Mesodermal cell (in vitro differentiated cells): ENCODE measurements around the gene MARCHF10.

ENCODE experiments used
- H3K27ac ChIP-seq: 2 replicates; pipeline ENCODE4 v1.7.0; 2013; ENCODE audit warnings: mild to moderate bottlenecking, low read depth, low read length, moderate library complexity; ENCODE audit not compliant: severe bottlenecking
- H3K36me3 ChIP-seq: 2 replicates; pipeline ENCODE4 v1.7.1; 2013; ENCODE audit warnings: mild to moderate bottlenecking, low read length, moderate library complexity; ENCODE audit not compliant: control insufficient read depth, insufficient read depth
- H3K4me1 ChIP-seq: one replicate; pipeline ENCODE4 v1.7.1; 2013; ENCODE audit warnings: mild to moderate bottlenecking, low read length; ENCODE audit not compliant: insufficient read depth, control insufficient read depth, poor library complexity, severe bottlenecking
- H3K4me3 ChIP-seq: 2 replicates; pipeline ENCODE4 v1.7.0; 2013; ENCODE audit warnings: low read length, control low read depth, mild to moderate bottlenecking; ENCODE audit not compliant: insufficient read depth, poor library complexity, severe bottlenecking; ENCODE audit errors: extremely low read depth
- H3K9me3 ChIP-seq: 2 replicates; pipeline ENCODE4 v1.7.1; 2013; ENCODE audit warnings: mild to moderate bottlenecking, low read length, moderate library complexity; ENCODE audit not compliant: control insufficient read depth
- WGBS, 2 experiments: methylation state at CpG; one replicate each; pipeline ENCODE4 v1.1.5; 2013; ENCODE audit warnings: missing lambda C conversion rate in 2 of 2; ENCODE audit not compliant: insufficient coverage in 2 of 2; 5-methylcytosine and 5-hydroxymethylcytosine counted together

Gene MARCHF10

DNA sequence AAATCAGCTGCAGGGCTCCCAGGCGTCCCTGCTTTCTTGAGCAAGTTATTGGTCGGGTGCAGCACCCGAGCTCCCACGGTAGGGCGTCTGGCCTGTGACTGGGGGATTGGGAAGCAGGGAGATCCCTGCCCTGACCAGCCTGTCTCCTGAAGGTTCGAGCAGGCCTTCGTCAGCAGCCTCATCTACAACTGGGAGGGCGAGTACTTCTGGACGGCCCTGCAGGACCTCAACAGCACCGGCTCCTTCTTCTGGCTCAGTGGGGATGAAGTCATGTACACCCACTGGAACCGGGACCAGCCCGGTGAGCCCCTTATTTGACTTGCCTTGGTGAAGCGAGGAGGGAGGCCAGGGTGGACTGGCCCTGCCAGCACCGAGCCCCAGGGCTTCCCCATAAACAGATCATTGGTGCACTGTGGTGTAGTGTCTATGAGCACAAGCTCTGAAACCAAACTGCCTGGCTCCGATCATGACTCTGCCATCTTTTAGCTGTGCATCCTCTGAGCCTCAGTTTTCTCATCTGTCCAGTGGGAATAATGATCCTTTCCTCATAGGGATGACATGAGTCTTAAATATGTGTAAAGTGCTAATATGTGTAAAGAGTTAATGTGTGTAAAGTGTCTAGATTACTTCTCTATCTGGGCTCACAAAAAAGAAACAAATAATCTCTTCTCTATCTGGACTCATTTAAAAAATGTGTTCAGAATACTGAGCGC lies 131.7 kb downstream of the MARCHF10 start:
- H3K4me1 ChIP-seq, result no peaks in the 10 kb centered on the region
- WGBS, 2 experiments, result 95 to 96% methylated on average over 10 to 14 of the region's 16 CpGs
- no peaks in the 10 kb centered on the region for H3K9me3 ChIP-seq
- peaks cover 80% of the 10 kb centered on the region for H3K36me3 ChIP-seq
- H3K27ac ChIP-seq, result no peak overlapping the region
- no peak overlapping the region for H3K4me3 ChIP-seq

GRCh38 chr17:62675701-62676100 lies 132.4 kb downstream of the MARCHF10 start:
- no peaks in the 10 kb centered on the region for H3K9me3 ChIP-seq
- H3K36me3 ChIP-seq, result peaks cover 80% of the 10 kb centered on the region
- H3K27ac ChIP-seq, result no peak overlapping the region
- 95 to 97% methylated on average over 4 of the region's 4 CpGs for WGBS, 2 experiments
- H3K4me1 ChIP-seq, result no peaks in the 10 kb centered on the region
- no peak overlapping the region for H3K4me3 ChIP-seq

DNA sequence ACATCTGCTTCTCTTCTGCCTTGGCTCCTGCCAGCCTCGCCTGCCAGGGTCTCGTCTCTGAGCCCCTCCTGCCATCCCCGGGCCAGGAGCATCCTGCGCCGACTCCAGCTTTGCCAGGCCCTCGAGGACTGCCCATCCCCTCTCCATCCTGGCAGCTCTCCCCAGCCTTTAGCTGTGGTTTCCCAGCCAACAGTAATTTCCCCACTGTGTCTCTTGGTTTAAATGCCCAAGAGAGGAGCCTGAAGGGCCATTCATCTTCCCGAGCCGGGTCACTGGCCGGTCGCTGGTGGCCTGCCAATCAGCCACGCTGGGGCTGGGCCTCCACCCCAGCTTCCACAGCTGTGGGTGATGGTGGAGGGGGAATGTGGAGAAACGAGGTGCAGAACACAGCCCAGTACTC lies 132.9 kb downstream of the MARCHF10 start:
- H3K27ac ChIP-seq, result no peak overlapping the region
- 96 to 100% methylated on average over 3 to 6 of the region's 12 CpGs for WGBS, 2 experiments

DNA sequence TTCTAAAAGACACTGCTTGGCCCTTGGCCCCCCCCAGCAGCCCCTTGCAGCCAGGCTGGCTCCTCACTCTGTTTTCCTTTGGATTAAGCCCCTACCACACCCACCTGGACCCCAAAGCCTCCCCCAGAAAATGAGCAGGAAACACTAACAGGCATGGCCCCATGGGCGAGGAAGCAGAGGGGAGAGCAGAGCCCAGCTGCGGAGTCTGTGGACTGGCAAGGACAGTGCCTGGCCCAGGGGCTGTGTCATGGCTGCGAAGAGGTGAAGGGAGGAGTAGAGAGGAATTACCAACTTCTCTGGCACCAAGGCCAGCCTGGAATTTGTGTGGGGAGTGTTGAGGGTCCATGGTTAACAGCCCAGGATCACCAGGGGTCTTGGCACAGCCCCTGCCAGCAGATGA lies 133.3 kb downstream of the MARCHF10 start:
- WGBS, 2 experiments, result 94 to 100% methylated on average over 2 of the region's 3 CpGs
- Histone ChIP-seq H3K9me3 (no peaks in the 10 kb centered on the region), H3K27ac (no peak overlapping the region), H3K4me1 (no peaks in the 10 kb centered on the region), H3K36me3 (peaks cover 88% of the 10 kb centered on the region), H3K4me3 (no peak overlapping the region)

More for the DNA sequence above, 132.9 kb downstream of the MARCHF10 start:
- Histone ChIP-seq H3K4me3 (no peak overlapping the region), H3K36me3 (peaks cover 83% of the 10 kb centered on the region), H3K4me1 (no peaks in the 10 kb centered on the region), H3K9me3 (no peaks in the 10 kb centered on the region)

DNA sequence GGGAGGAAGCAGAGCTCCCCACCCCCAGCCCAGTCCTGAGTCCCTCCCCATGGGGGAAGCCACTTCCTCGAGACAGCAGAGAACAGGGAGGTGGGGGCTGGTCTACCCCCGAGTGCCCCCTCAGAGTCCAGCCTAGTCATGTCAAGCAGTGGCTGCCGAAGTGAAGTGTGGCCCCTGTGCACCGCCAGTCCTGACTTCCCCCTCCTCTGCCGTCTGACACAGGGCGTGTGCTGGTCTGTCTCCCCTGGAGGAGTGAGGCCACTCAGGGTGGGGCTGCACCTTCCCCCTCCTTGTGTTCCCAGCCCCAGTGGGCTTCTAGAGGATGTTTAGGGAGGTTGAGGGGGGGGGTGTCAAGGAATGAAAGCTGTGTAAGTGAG lies 133.8 kb downstream of the MARCHF10 start:
- no peaks in the 10 kb centered on the region for H3K9me3 ChIP-seq
- H3K27ac ChIP-seq, result no peak overlapping the region
- H3K36me3 ChIP-seq, result peaks cover 86% of the 10 kb centered on the region
- WGBS, 2 experiments, result 96 to 97% methylated on average over 4 to 6 of the region's 6 CpGs
- H3K4me1 ChIP-seq, result no peaks in the 10 kb centered on the region
- no peak overlapping the region for H3K4me3 ChIP-seq

DNA sequence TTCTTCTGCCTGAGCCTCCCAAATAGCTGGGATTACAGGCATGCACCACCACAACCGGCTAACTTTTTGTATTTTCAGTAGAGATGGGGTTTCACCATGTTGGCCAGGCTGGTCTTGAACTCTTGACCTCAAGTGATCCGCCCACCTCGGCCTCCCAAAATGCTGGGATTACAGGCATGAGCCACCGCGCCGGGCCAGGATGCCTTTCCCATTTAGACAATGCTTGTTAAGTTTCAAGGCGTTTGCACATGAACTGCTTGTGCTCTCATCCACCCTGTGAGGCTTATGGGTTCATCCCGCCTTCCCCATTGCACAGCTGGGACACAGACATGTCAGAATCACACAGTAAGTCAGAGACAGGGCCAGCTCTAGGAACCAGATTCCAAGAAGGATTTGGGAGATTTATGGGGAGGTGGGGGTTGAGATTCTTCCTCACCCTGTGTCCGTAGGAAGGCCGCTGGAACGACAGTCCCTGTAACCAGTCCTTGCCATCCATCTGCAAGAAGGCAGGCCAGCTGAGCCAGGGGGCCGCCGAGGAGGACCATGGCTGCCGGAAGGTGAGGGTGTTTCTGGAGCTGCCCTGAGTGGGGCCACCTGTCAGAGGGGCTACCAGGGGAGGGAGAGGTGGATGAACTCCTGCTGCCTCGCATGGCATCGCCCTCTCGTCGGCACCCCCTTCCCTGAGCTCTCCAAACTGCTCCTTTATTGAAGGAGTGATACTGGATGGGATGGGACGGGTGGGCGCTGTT lies 134.3 kb downstream of the MARCHF10 start:
- peaks cover 84% of the 10 kb centered on the region for H3K36me3 ChIP-seq

DNA sequence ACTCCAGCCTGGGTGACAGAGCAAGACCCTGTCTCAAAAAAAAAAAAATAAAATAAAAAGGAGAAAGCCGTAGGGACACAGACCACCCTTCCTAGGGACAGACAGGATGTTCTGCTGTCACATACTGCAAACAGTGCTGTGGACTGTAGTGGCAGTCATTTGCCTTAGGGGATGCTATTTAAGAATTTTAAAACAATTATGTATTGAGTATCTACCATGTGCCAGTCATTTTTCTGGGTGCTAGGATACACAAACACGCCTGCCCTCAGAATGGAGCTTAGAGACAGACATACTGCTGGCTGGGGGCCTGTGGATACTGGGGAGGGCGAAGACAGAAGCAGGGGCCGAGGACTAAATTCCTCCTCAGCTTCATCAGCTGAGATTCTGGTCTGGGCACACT lies 135.2 kb downstream of the MARCHF10 start:
- no peak overlapping the region for H3K27ac ChIP-seq
- 94 to 95% methylated on average over 3 to 4 of the region's 4 CpGs for WGBS, 2 experiments
- no peaks in the 10 kb centered on the region for H3K4me1 ChIP-seq
- no peaks in the 10 kb centered on the region for H3K9me3 ChIP-seq
- H3K4me3 ChIP-seq, result no peak overlapping the region
- peaks cover 84% of the 10 kb centered on the region for H3K36me3 ChIP-seq

More for the DNA sequence above, 134.3 kb downstream of the MARCHF10 start:
- WGBS, 2 experiments, result 93 to 94% methylated on average over 12 to 14 of the region's 20 CpGs
- H3K4me3 ChIP-seq, result no peak overlapping the region
- H3K4me1 ChIP-seq, result no peaks in the 10 kb centered on the region
- no peaks in the 10 kb centered on the region for H3K9me3 ChIP-seq
- H3K27ac ChIP-seq, result no peak overlapping the region

GRCh38 chr17:62671553-62671952 lies 136.6 kb downstream of the MARCHF10 start:
- H3K9me3 ChIP-seq, result no peaks in the 10 kb centered on the region
- H3K4me3 ChIP-seq, result no peak overlapping the region
- 90 to 92% methylated on average over 13 to 14 of the region's 14 CpGs for WGBS, 2 experiments
- no peak overlapping the region for H3K27ac ChIP-seq
- peaks cover 87% of the 10 kb centered on the region for H3K36me3 ChIP-seq
- no peaks in the 10 kb centered on the region for H3K4me1 ChIP-seq

DNA sequence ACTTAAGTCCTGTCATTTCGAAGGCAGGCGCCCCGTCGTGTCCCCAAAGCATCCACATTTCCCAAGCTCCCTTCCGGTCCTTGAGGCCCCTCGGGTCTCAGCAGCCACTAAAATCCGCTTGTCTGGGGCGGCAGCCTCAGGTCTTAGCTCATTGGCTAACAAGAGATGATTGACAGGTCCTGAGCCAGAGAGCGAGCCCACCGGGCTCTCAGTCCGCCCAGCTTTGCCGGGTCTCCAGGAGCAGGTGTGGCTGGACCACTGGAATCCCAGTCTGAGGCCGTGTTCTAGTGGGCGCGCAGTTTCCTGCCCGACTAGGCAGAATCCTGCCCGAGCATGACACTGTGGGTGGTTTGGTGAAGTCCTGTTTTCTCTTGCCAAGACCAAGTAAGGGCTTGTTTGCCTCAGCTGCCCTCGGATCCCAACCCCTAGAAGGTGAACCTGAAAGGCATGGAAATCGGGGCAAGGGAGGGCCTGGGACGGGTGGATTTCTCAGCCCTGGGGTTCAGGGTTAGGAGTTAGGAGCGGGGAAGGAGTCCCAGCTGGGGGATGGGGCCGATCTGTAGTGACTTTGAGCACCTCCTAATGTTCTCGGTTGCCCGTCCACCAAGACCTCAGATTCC lies 137.8 kb downstream of the MARCHF10 start:
- no peak overlapping the region for H3K27ac ChIP-seq
- peaks cover 87% of the 10 kb centered on the region for H3K36me3 ChIP-seq
- H3K4me1 ChIP-seq, result no peaks in the 10 kb centered on the region
- H3K9me3 ChIP-seq, result no peaks in the 10 kb centered on the region
- 89 to 96% methylated on average over 20 to 23 of the region's 24 CpGs for WGBS, 2 experiments
- H3K4me3 ChIP-seq, result no peak overlapping the region

- no peaks in the 10 kb centered on the region for H3K9me3 ChIP-seq
- H3K4me1 ChIP-seq, result no peaks in the 10 kb centered on the region
- H3K4me3 ChIP-seq, result no peak overlapping the region
- no peak overlapping the region for H3K27ac ChIP-seq
- H3K36me3 ChIP-seq, result peaks cover 86% of the 10 kb centered on the region
- 88 to 89% methylated on average over 6 to 7 of the region's 10 CpGs for WGBS, 2 experiments
These were observed 139.9 kb downstream of the MARCHF10 start for GRCh38 chr17:62668091-62668804.
